IMR-90 (cell line): ENCODE data around the gene FOXB1. TPM values are rescaled to one million over a fixed set of nuclear protein-coding genes. Genes with fewer than 3 reads are reported as not detected.

Experiments used
- ATAC-seq: fragments of 200-7000 bp; cut with Tn5 transposase; 2 replicates; pipeline ENCODE4 v1.9.1; 2020; ENCODE audit warnings: low read depth, mild to moderate bottlenecking, moderate library complexity
- BruUV-seq: library from RNA; stranded (reverse); fragments of 400-500 nt; replicated peaks from 2 replicates; lab custom pipeline; 2021; lab: Mats Ljungman, UMichigan
- CTCF ChIA-PET: fragments of 300-600 bp; formaldehyde crosslinking; extraction: SDS; loops from one replicate; lab custom pipeline; 2021; ENCODE audit warnings: antibody characterized with exemption; lab: Yijun Ruan, JAX
- POLR2A ChIA-PET: fragments of 300-600 bp; sonication (Branson Sonifier 250); formaldehyde crosslinking; loops from one replicate; lab custom pipeline; 2022; ENCODE audit warnings: antibody characterized with exemption; ENCODE audit not compliant: unreplicated experiment; lab: Charles Lee
- DNase-seq: peaks from one replicate; pipeline ENCODE4 v3.0.0; 2013
- H2AFZ ChIP-seq: replicated peaks from 2 replicates; pipeline ENCODE3; 2013; ENCODE audit warnings: low read length, mild to moderate bottlenecking; ENCODE audit not compliant: poor library complexity
- H2AK5ac ChIP-seq: 2 replicates; pipeline ENCODE4 v1.6.1; 2013; ENCODE audit warnings: low read depth, low read length, inconsistent platforms
- H2AK9ac ChIP-seq: replicated peaks from 2 replicates; pipeline ENCODE3; 2013; ENCODE audit warnings: mild to moderate bottlenecking, low read depth, low read length, moderate library complexity; ENCODE audit not compliant: poor library complexity
- H2BK120ac ChIP-seq: 2 replicates; pipeline ENCODE4 v1.6.1; 2013; ENCODE audit warnings: low read depth, low read length, inconsistent platforms
- H2BK15ac ChIP-seq: 3 replicates; pipeline ENCODE4 v1.6.1; 2013; ENCODE audit warnings: low read depth, low read length, inconsistent platforms
- H2BK20ac ChIP-seq: 2 replicates; pipeline ENCODE4 v1.6.1; 2013; ENCODE audit warnings: low read depth, mild to moderate bottlenecking, inconsistent platforms, low read length, moderate library complexity
- H2BK5ac ChIP-seq: 2 replicates; pipeline ENCODE4 v1.6.1; 2013; ENCODE audit warnings: mild to moderate bottlenecking, low read depth, low read length, inconsistent platforms; ENCODE audit not compliant: poor library complexity, severe bottlenecking
- H3K14ac ChIP-seq: replicated peaks from 2 replicates; pipeline ENCODE4 v1.6.1; 2013; ENCODE audit warnings: low read depth, low read length, inconsistent platforms
- H3K18ac ChIP-seq: 2 replicates; pipeline ENCODE4 v1.6.1; 2013; ENCODE audit warnings: low read depth, low read length, control low read depth
- H3K23ac ChIP-seq: 2 replicates; pipeline ENCODE4 v1.6.1; 2013; ENCODE audit warnings: low read depth, low read length, inconsistent platforms
- H3K27ac ChIP-seq: 2 replicates; pipeline ENCODE4 v1.5.1; 2013; ENCODE audit warnings: mild to moderate bottlenecking, control low read depth, low read length; ENCODE audit not compliant: insufficient read depth
- H3K27me3 ChIP-seq: 2 replicates; pipeline ENCODE4 v1.6.1; 2013; ENCODE audit warnings: low read length; ENCODE audit not compliant: control insufficient read depth, insufficient read depth
- H3K36me3 ChIP-seq: 2 replicates; pipeline ENCODE4 v1.6.1; 2013; ENCODE audit warnings: low read length, mixed read lengths; ENCODE audit not compliant: control insufficient read depth, insufficient read depth
- H3K4ac ChIP-seq: 2 replicates; pipeline ENCODE4 v1.6.1; 2013; ENCODE audit warnings: low read depth, low read length, inconsistent platforms
- H3K4me1 ChIP-seq: 2 replicates; pipeline ENCODE4 v1.6.1; 2013; ENCODE audit warnings: low read length, mixed read lengths; ENCODE audit not compliant: control insufficient read depth, insufficient read depth
- H3K4me2 ChIP-seq: 2 replicates; pipeline ENCODE4 v1.6.1; 2013; ENCODE audit warnings: low read depth, mild to moderate bottlenecking, control low read depth, low read length, moderate library complexity
- H3K4me3 ChIP-seq: 2 replicates; pipeline ENCODE4 v1.5.1; 2013; ENCODE audit warnings: low read depth, mild to moderate bottlenecking, control low read depth, low read length, moderate library complexity; ENCODE audit not compliant: insufficient read depth
- H3K56ac ChIP-seq: 2 replicates; pipeline ENCODE4 v1.6.1; 2013; ENCODE audit warnings: low read length, inconsistent platforms; ENCODE audit not compliant: insufficient read depth; ENCODE audit errors: extremely low read depth
- H3K79me1 ChIP-seq, 2 experiments: 2 replicates each; pipeline ENCODE4 v1.6.1; 2013; ENCODE audit warnings: low read length in 2 of 2, inconsistent platforms in 1 of 2, low read depth in 1 of 2
- H3K9ac ChIP-seq: 2 replicates; pipeline ENCODE4 v1.6.1; 2013; ENCODE audit warnings: low read depth, low read length, control low read depth
- H3K9me1 ChIP-seq: 2 replicates; pipeline ENCODE4 v1.6.1; 2013; ENCODE audit warnings: low read length, inconsistent platforms; ENCODE audit not compliant: insufficient read depth
- H3K9me3 ChIP-seq: 2 replicates; pipeline ENCODE4 v1.6.1; 2013; ENCODE audit warnings: low read length; ENCODE audit not compliant: control insufficient read depth, insufficient read depth
- H4K20me1 ChIP-seq: 2 replicates; pipeline ENCODE4 v1.6.1; 2013; ENCODE audit warnings: low read length, inconsistent platforms; ENCODE audit not compliant: insufficient read depth
- H4K5ac ChIP-seq: 2 replicates; pipeline ENCODE4 v1.6.1; 2013; ENCODE audit warnings: mild to moderate bottlenecking, low read depth, low read length, control low read depth
- H4K8ac ChIP-seq, 2 experiments: 2 replicates each; pipeline ENCODE4 v1.6.1; 2013; ENCODE audit warnings: low read depth in 2 of 2, low read length in 2 of 2, control low read depth in 1 of 2, inconsistent platforms in 1 of 2
- H4K91ac ChIP-seq: 2 replicates; pipeline ENCODE4 v1.6.1; 2013; ENCODE audit warnings: low read depth, low read length, inconsistent platforms; ENCODE audit not compliant: insufficient read depth
- CEBPB ChIP-seq: IDR thresholded peaks from 2 replicates; pipeline ENCODE4 v1.6.1; 2012; ENCODE audit warnings: low read depth, low read length, improper control_type of control experiment
- CHD1 ChIP-seq: IDR thresholded peaks from 2 replicates; pipeline ENCODE4 v1.6.1; 2012; ENCODE audit warnings: low read depth, low read length, improper control_type of control experiment
- FOS ChIP-seq: fragments of 150-350 bp; IDR thresholded peaks from 2 replicates; pipeline ENCODE4 v1.6.1; 2016; ENCODE audit warnings: low read depth, low read length
- MAFK ChIP-seq: IDR thresholded peaks from 2 replicates; pipeline ENCODE4 v1.6.1; 2012; ENCODE audit warnings: low read depth, low read length, improper control_type of control experiment
- MAZ ChIP-seq: IDR thresholded peaks from 2 replicates; pipeline ENCODE4 v1.6.1; 2012; ENCODE audit warnings: low read depth, mild to moderate bottlenecking, low read length, improper control_type of control experiment, moderate library complexity, borderline replicate concordance
- MXI1 ChIP-seq: IDR thresholded peaks from 2 replicates; pipeline ENCODE4 v1.6.1; 2012; ENCODE audit warnings: low read depth, mild to moderate bottlenecking, low read length, moderate library complexity, borderline replicate concordance
- NFE2L2 ChIP-seq: fragments of 150-350 bp; IDR thresholded peaks from 2 replicates; pipeline ENCODE4 v1.6.1; 2016; ENCODE audit warnings: low read depth, mild to moderate bottlenecking, low read length
- POLR2A ChIP-seq: IDR thresholded peaks from 2 replicates; pipeline ENCODE4 v1.6.1; 2012; ENCODE audit warnings: mild to moderate bottlenecking, low read depth, low read length
- RAD21 ChIP-seq: IDR thresholded peaks from 2 replicates; pipeline ENCODE4 v1.6.1; 2012; ENCODE audit warnings: low read length, improper control_type of control experiment
- RCOR1 ChIP-seq: IDR thresholded peaks from 2 replicates; pipeline ENCODE4 v1.6.1; 2012; ENCODE audit warnings: mild to moderate bottlenecking, low read length, improper control_type of control experiment; ENCODE audit not compliant: insufficient replicate concordance
- RFX5 ChIP-seq: IDR thresholded peaks from 2 replicates; pipeline ENCODE4 v1.8.0; 2012; ENCODE audit warnings: low read depth, mild to moderate bottlenecking, low read length, moderate library complexity
- SMC3 ChIP-seq: fragments of 150-350 bp; IDR thresholded peaks from 2 replicates; pipeline ENCODE4 v1.6.1; 2016; ENCODE audit warnings: low read depth, mild to moderate bottlenecking, antibody characterized with exemption, low read length, moderate library complexity
- WGBS, 2 experiments: methylation state at CpG; one replicate each; pipeline versions ENCODE4 v1.1.5 to v1.1.7; 2013; ENCODE audit warnings: missing lambda C conversion rate in 2 of 2; ENCODE audit not compliant: insufficient read length in 1 of 2; ENCODE audit errors: extremely low coverage in 2 of 2; 5-methylcytosine and 5-hydroxymethylcytosine counted together
- dilution Hi-C: fragments of 300-500 bp; cut with HindIII; formaldehyde crosslinking; loops from one replicate; pipeline ENCODE4 v1.14.3; 2018; ENCODE audit warnings: low sequenced_read_pairs; ENCODE audit not compliant: unreplicated experiment
- in situ Hi-C: fragments of 300-500 bp; cut with MboI; formaldehyde crosslinking; loops from 3 replicates; pipeline ENCODE4 v1.14.3; 2019; ENCODE audit warnings: low sequenced_read_pairs, inconsistent platforms, mixed read lengths
- intact Hi-C: fragments of 100-400 bp; cut with micrococcal nuclease; formaldehyde crosslinking; loops from 2 replicates; pipeline ENCODE4 v1.10.0; 2022
- polyA plus RNA-seq, 3 experiments: library from polyadenylated mRNA; depleted of rRNA; stranded (reverse); fragments of >200 nt; gene quantifications; 2 replicates each; pipeline ENCODE4 v1.2.3, GENCODE V29; 2012; ENCODE audit warnings: low replicate concordance in 1 of 3
- total RNA-seq: library from RNA; depleted of rRNA; stranded (reverse); fragments of >200 nt; gene quantifications from 2 replicates; pipeline ENCODE4 v1.2.3, GENCODE V29; 2012
- TF ChIP-seq, protein P1 (sequence below): fragments of 150-350 bp; IDR thresholded peaks from 2 replicates; pipeline ENCODE4 v1.6.1; 2016; ENCODE audit warnings: low read depth, mild to moderate bottlenecking, low read length, moderate library complexity, borderline replicate concordance
- TF ChIP-seq, protein P2 (sequence below): fragments of 150-350 bp; IDR thresholded peaks from 2 replicates; pipeline ENCODE4 v1.6.1; 2017; ENCODE audit warnings: mild to moderate bottlenecking, antibody characterized with exemption, low read length, low read depth
- TF ChIP-seq, protein P3 (sequence below): conservative IDR thresholded peaks from 2 replicates; pipeline ENCODE4 v1.5.1; 2012; ENCODE audit warnings: mild to moderate bottlenecking, low read depth, low read length, improper control_type of control experiment

The FOXB1 gene
- total and polyA plus RNA-seq, 2 of the 4 experiments (the other 2 are of a cell fraction), result not detected

DNA sequence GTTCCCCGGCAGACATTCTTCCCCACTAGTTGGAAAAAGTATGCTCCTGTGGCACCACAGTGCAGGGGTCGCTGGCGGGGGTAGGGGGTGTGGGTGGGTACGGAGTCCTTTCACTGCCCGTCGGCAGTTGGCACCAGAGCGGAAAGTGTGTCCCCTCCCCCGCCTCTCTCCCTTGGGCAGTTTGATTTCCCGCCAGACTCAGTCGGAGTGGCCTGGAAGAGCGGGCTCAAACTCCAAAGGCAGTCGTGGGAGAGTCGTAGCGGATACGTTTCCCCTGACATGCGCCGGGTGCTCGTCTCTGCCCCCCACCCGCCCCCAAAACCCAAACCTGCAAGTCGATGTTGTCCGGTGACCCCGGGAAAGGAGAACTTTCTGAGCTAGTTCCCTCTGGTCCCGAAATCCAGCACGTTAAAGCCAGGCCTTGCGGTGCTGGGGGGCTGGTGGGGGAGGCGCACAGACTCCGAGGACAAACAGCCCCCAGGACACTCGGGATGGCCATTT lies 4.4 kb upstream of the FOXB1 start:
- intact Hi-C loops, result no loop called here
- in situ Hi-C loops, result no loop called here
- no peaks in the 10 kb centered on the region for H4K20me1 ChIP-seq
- no peak overlapping the region for H3K4me2 ChIP-seq
- H2BK5ac ChIP-seq, result no peak overlapping the region
- CTCF ChIA-PET, result no interaction called here
- DNase-seq, result no peak
- no peaks in the 10 kb centered on the region for H3K36me3 ChIP-seq
- ATAC-seq, result no peak
- no peak overlapping the region for H3K4ac ChIP-seq
- H3K14ac ChIP-seq, result no peak overlapping the region
- POLR2A ChIA-PET, result no interaction called here
- H3K27me3 ChIP-seq, result peaks cover 96% of the 10 kb centered on the region
- no peaks in the 10 kb centered on the region for H3K9me1 ChIP-seq
- no peaks in the 10 kb centered on the region for H3K4me1 ChIP-seq
- H3K18ac ChIP-seq, result no peak overlapping the region
- H3K79me1 ChIP-seq, result no peaks in the 10 kb centered on the region
- no peak overlapping the region for H2AK9ac ChIP-seq
- H3K4me3 ChIP-seq, result no peak overlapping the region
- no peak overlapping the region for H4K5ac ChIP-seq
- TF ChIP-seq POLR2A (no peak), SMC3 (no peak), MAFK (no peak), MXI1 (no peak), NFE2L2 (no peak), RAD21 (no peak), CEBPB (no peak), FOS (no peak), MAZ (no peak), RFX5 (no peak), CHD1 (no peak), RCOR1 (no peak)
- TF ChIP-seq, protein P1, sequence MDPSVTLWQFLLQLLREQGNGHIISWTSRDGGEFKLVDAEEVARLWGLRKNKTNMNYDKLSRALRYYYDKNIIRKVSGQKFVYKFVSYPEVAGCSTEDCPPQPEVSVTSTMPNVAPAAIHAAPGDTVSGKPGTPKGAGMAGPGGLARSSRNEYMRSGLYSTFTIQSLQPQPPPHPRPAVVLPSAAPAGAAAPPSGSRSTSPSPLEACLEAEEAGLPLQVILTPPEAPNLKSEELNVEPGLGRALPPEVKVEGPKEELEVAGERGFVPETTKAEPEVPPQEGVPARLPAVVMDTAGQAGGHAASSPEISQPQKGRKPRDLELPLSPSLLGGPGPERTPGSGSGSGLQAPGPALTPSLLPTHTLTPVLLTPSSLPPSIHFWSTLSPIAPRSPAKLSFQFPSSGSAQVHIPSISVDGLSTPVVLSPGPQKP, result no peak
- TF ChIP-seq, protein P2, sequence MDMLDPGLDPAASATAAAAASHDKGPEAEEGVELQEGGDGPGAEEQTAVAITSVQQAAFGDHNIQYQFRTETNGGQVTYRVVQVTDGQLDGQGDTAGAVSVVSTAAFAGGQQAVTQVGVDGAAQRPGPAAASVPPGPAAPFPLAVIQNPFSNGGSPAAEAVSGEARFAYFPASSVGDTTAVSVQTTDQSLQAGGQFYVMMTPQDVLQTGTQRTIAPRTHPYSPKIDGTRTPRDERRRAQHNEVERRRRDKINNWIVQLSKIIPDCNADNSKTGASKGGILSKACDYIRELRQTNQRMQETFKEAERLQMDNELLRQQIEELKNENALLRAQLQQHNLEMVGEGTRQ, result no peak
- TF ChIP-seq, protein P3, sequence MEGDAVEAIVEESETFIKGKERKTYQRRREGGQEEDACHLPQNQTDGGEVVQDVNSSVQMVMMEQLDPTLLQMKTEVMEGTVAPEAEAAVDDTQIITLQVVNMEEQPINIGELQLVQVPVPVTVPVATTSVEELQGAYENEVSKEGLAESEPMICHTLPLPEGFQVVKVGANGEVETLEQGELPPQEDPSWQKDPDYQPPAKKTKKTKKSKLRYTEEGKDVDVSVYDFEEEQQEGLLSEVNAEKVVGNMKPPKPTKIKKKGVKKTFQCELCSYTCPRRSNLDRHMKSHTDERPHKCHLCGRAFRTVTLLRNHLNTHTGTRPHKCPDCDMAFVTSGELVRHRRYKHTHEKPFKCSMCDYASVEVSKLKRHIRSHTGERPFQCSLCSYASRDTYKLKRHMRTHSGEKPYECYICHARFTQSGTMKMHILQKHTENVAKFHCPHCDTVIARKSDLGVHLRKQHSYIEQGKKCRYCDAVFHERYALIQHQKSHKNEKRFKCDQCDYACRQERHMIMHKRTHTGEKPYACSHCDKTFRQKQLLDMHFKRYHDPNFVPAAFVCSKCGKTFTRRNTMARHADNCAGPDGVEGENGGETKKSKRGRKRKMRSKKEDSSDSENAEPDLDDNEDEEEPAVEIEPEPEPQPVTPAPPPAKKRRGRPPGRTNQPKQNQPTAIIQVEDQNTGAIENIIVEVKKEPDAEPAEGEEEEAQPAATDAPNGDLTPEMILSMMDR, result no peak
- no peak overlapping the region for H4K8ac ChIP-seq
- no peak overlapping the region for H3K56ac ChIP-seq
- 0% methylated on average over 11 of the region's 28 CpGs; no CpG with 5 or more reads in 1 of the 2 experiments for WGBS, 2 experiments
- BruUV-seq, result no TSS peak
- H4K91ac ChIP-seq, result no peak overlapping the region
- no peak overlapping the region for H2BK20ac ChIP-seq
- peaks cover 2% of the 10 kb centered on the region; the same call in 1 of the 2 replicates for H3K9me3 ChIP-seq
- H2BK15ac ChIP-seq, result no peak overlapping the region
- no peak overlapping the region for H2AFZ ChIP-seq
- dilution Hi-C loops, result no loop called here
- no peak overlapping the region for H3K27ac ChIP-seq
- no peak overlapping the region for H3K9ac ChIP-seq
- no peak overlapping the region for H2BK120ac ChIP-seq
- no peak overlapping the region for H3K23ac ChIP-seq
- H2AK5ac ChIP-seq, result no peak overlapping the region
